AG09319 (cell line): Measurements from ENCODE around the gene EMSY.

Experiments used
- DNase-seq: peaks from one replicate; pipeline ENCODE4 v3.0.0-alpha.2; 2010; ENCODE audit warnings: low read depth; ENCODE audit errors: extremely low read depth
- TF ChIP-seq, protein P1 (sequence below): IDR thresholded peaks from 2 replicates; pipeline ENCODE4 v1.5.1; 2011; ENCODE audit warnings: low read depth, mild to moderate bottlenecking, inconsistent platforms, low read length, moderate library complexity

Gene EMSY

DNA sequence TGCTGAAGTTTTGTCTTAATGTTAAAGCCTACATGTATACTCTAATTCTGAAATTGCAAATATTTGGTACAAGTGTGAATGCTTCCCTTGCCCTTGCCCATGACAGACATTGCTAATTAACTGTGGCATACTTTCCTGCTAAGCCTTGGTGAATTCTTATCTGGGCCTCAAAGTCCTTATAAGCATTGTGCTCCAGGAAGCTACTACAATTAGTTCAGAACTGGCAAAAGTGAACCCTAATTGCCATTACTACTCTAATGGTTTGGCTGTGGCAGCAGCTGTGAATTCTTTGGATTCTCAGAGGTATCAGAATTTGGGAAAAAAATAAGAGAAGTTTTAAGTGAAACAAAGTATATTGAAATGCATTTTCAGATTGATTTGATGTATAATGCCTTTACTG lies 24.3 kb downstream of the EMSY start:
- no peak for DNase-seq

DNA sequence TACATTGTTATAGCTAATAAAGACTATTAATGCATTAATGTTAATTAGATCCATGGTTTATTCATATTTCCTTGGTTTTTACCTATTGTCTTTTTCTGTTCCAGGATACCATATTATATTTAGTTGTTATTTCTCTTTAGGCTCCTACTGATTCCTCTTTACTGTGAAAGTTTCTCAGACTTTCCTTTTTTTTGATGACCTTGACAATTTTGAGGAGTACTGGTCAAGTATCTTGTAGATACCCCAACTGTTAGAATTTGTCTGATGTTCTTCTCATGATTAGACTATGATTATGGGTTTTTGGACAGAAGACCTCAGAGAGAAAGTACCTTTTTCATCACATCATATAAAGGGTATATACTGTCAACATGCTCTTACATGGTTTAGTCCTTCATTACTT lies 26.6 kb downstream of the EMSY start:
- DNase-seq: no peak
- TF ChIP-seq, protein P1, sequence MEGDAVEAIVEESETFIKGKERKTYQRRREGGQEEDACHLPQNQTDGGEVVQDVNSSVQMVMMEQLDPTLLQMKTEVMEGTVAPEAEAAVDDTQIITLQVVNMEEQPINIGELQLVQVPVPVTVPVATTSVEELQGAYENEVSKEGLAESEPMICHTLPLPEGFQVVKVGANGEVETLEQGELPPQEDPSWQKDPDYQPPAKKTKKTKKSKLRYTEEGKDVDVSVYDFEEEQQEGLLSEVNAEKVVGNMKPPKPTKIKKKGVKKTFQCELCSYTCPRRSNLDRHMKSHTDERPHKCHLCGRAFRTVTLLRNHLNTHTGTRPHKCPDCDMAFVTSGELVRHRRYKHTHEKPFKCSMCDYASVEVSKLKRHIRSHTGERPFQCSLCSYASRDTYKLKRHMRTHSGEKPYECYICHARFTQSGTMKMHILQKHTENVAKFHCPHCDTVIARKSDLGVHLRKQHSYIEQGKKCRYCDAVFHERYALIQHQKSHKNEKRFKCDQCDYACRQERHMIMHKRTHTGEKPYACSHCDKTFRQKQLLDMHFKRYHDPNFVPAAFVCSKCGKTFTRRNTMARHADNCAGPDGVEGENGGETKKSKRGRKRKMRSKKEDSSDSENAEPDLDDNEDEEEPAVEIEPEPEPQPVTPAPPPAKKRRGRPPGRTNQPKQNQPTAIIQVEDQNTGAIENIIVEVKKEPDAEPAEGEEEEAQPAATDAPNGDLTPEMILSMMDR: no peak

More for the DNA sequence above, 24.3 kb downstream of the EMSY start:
- TF ChIP-seq, protein P1: no peak

DNA sequence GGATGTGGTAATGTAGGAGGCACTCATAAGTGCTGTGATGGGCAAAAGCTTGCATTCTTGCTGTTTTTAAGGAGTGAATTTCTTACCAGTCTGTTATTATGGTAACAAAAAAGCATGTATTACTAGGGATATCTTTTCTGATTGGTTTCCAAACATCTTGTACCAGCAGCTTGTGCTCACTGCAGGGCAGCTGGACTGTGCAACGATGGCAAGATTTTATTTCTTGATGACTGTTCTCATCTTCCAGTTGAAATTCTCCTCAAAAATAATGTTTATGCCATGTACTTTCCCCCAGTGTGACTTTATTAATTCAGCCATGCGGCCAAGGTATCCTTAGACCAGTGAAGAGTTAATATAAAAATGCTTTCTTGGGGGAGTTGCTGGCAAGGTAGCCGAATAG lies 35.4 kb downstream of the EMSY start:
- no peak for DNase-seq
- TF ChIP-seq, protein P1: no peak

DNA sequence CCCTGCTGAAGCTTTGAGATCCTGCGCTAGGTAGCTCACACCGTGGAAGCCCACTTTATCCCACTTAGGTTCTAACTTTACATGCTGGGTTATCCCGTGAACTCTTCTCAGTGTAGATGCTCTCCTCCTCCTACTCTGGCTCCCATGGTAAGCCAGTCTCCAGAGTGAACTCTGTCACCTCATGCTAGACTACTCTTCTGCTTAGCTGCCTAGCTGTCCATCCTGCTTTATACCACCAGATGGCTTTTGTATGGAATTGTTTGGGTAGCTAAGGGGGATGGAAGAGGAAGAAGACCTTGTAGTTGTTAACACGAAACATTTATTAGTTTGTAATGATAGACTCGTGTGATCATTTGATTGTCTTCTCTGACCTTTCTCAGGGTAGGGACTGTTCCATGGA lies 46.8 kb downstream of the EMSY start:
- no peak for DNase-seq
- TF ChIP-seq, protein P1: no peak

DNA sequence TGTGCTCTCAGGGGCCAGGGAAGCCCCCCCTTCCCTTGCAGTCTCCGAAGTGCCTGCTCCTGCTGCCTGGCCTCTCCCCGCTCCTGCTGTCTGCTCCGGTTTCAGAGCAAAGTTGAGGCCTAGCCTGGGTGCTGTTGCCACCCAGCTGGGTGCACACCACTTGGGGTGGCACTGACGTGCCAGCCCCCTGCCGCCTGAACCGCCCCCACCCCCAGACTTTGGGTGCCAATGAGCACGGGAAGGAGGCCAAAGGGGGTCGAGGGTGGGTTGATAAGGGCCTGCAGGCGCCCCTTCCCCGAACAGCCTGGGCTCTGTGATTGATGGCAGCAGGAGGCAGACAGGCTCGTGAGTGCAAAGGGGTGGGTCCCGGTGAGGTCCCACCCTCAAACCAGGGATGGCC lies 48.2 kb downstream of the EMSY start:
- no peak for DNase-seq
- TF ChIP-seq, protein P1: no peak

DNA sequence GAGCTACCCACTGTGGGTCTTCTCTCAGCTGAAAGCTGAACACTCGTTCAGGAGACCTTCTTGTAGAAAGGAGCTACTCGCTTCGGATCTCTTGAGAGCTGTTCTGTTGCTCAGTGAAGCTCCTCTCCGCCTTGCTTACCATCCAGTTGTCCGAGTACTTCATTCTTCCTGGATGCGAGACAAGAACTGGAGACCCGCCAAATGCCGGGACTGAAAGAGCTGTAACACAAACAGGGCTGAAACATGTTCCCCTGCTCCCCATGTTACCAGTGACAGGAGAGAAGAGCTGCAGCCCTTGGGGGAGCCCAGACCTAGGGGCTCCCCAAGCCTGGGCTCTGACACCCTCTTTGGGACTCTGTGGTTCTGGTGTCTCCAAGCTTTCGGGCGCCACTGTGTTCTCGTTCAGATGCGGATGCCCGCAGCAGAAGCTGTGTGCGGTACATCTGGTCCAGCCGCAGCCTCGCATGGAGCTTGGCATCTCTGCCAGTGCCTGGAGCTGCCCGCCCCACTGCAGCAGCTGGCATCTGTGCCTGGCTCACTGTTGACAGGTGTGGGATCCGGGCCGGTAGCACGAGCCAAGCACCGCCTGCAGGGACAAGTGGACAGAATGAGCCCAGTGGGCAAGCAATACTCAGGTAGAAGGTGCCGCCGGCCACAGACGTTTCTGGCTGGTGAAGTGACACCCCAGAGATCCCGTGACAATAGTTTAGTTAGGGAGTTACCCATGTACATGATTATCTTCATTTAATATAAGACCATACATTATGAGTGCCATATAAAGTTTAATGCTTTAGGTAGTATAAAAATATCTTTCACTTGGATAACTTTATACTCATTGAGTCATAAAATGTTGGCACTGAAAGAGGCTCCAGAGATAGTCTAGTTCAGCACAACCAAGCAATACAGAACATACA lies 49.1 kb downstream of the EMSY start:
- TF ChIP-seq, protein P1: no peak
- no peak for DNase-seq

DNA sequence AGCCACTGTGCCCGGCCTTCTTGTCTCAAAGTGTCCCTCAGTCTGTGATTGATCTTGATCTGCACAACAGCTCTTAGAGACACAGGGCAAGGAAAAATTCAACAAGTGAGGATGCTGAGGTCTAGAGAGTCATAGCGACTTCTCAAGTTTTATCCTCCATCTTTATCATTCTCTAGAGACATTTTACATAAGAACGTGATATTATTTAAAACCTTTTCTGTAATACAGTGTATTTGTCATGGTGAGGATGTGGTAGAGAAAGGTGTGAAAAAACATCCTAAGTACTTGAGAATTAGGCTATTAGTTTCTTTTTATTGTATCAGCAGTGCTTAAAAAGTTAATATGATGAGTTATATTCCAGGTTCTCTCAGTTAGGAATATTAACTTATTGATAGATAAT lies 50.2 kb downstream of the EMSY start:
- no peak for DNase-seq
- TF ChIP-seq, protein P1: no peak
